Ishikawa (cell line): ENCODE results near the gene ZNF268.

Source experiments
- CEBPB ChIP-seq: IDR thresholded peaks from 2 replicates; pipeline ENCODE4 v1.6.1; 2012
- CREB1 ChIP-seq: IDR thresholded peaks from 2 replicates; pipeline ENCODE4 v1.6.1; 2012; ENCODE audit warnings: low read depth
- EGR1 ChIP-seq: IDR thresholded peaks from 2 replicates; pipeline ENCODE4 v1.6.1; 2012
- EP300 ChIP-seq: IDR thresholded peaks from 2 replicates; pipeline ENCODE4 v1.6.1; 2012; ENCODE audit warnings: borderline replicate concordance
- FOXM1 ChIP-seq: IDR thresholded peaks from 2 replicates; pipeline ENCODE4 v1.6.1; 2012; ENCODE audit warnings: low read depth, borderline replicate concordance
- NFIC ChIP-seq: IDR thresholded peaks from 2 replicates; pipeline ENCODE4 v1.6.1; 2012
- RAD21 ChIP-seq: IDR thresholded peaks from 2 replicates; pipeline ENCODE4 v1.6.1; 2012; ENCODE audit warnings: low read depth
- TAF1 ChIP-seq: IDR thresholded peaks from 2 replicates; pipeline ENCODE4 v1.6.1; 2012; ENCODE audit warnings: low read depth, mild to moderate bottlenecking
- TCF12 ChIP-seq: IDR thresholded peaks from 2 replicates; pipeline ENCODE4 v1.6.1; 2012; ENCODE audit warnings: low read depth
- TEAD4 ChIP-seq: IDR thresholded peaks from 2 replicates; pipeline ENCODE4 v1.6.1; 2012
- YY1 ChIP-seq: IDR thresholded peaks from 2 replicates; pipeline ENCODE4 v1.6.1; 2012; ENCODE audit warnings: low read depth
- ZBTB7A ChIP-seq: IDR thresholded peaks from 2 replicates; pipeline ENCODE4 v1.6.1; 2012; ENCODE audit warnings: low read depth
- TF ChIP-seq, protein P1 (sequence below): IDR thresholded peaks from 2 replicates; pipeline ENCODE4 v1.6.1; 2012; ENCODE audit warnings: low read depth, mild to moderate bottlenecking
- TF ChIP-seq, protein P2 (sequence below): IDR thresholded peaks from 2 replicates; pipeline ENCODE4 v1.6.1; 2012
- TF ChIP-seq, protein P3 (sequence below): IDR thresholded peaks from 2 replicates; pipeline ENCODE4 v1.6.1; 2012

The ZNF268 gene

GRCh38 chr12:133225527-133225926 lies 44.2 kb downstream of the ZNF268 start:
- TF ChIP-seq ZBTB7A (no peak), CREB1 (no peak), RAD21 (no peak), CEBPB (no peak)
- TF ChIP-seq, protein P1, sequence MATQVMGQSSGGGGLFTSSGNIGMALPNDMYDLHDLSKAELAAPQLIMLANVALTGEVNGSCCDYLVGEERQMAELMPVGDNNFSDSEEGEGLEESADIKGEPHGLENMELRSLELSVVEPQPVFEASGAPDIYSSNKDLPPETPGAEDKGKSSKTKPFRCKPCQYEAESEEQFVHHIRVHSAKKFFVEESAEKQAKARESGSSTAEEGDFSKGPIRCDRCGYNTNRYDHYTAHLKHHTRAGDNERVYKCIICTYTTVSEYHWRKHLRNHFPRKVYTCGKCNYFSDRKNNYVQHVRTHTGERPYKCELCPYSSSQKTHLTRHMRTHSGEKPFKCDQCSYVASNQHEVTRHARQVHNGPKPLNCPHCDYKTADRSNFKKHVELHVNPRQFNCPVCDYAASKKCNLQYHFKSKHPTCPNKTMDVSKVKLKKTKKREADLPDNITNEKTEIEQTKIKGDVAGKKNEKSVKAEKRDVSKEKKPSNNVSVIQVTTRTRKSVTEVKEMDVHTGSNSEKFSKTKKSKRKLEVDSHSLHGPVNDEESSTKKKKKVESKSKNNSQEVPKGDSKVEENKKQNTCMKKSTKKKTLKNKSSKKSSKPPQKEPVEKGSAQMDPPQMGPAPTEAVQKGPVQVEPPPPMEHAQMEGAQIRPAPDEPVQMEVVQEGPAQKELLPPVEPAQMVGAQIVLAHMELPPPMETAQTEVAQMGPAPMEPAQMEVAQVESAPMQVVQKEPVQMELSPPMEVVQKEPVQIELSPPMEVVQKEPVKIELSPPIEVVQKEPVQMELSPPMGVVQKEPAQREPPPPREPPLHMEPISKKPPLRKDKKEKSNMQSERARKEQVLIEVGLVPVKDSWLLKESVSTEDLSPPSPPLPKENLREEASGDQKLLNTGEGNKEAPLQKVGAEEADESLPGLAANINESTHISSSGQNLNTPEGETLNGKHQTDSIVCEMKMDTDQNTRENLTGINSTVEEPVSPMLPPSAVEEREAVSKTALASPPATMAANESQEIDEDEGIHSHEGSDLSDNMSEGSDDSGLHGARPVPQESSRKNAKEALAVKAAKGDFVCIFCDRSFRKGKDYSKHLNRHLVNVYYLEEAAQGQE = no peak

GRCh38 chr12:133226690-133227089 lies 45.4 kb downstream of the ZNF268 start:
- TF ChIP-seq ZBTB7A = no peak
- TF ChIP-seq TAF1 = no peak
- TF ChIP-seq EGR1 = no peak
- TF ChIP-seq, protein P2, sequence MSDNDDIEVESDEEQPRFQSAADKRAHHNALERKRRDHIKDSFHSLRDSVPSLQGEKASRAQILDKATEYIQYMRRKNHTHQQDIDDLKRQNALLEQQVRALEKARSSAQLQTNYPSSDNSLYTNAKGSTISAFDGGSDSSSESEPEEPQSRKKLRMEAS = no peak
- TF ChIP-seq FOXM1 = no peak
- TF ChIP-seq YY1 = no peak
- TF ChIP-seq RAD21 = no peak
- TF ChIP-seq, protein P3, sequence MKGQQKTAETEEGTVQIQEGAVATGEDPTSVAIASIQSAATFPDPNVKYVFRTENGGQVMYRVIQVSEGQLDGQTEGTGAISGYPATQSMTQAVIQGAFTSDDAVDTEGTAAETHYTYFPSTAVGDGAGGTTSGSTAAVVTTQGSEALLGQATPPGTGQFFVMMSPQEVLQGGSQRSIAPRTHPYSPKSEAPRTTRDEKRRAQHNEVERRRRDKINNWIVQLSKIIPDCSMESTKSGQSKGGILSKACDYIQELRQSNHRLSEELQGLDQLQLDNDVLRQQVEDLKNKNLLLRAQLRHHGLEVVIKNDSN = no peak
- TF ChIP-seq EP300 = no peak
- no peak for TF ChIP-seq CREB1
- no peak for TF ChIP-seq TCF12
- no peak for TF ChIP-seq CEBPB
- TF ChIP-seq TEAD4 = no peak
- TF ChIP-seq NFIC = no peak
- TF ChIP-seq, protein P1 = no peak

GRCh38 chr12:133227281-133227852 lies 46.1 kb downstream of the ZNF268 start:
- TF ChIP-seq TAF1 = no peak
- no peak for TF ChIP-seq CREB1
- TF ChIP-seq, protein P3 = no peak
- no peak for TF ChIP-seq EP300
- no peak for TF ChIP-seq RAD21
- no peak for TF ChIP-seq CEBPB
- no peak for TF ChIP-seq YY1
- no peak for TF ChIP-seq EGR1
- no peak for TF ChIP-seq ZBTB7A
- TF ChIP-seq, protein P2 = no peak
- TF ChIP-seq, protein P1 = no peak
- TF ChIP-seq TEAD4 = no peak
- TF ChIP-seq TCF12 = no peak
- TF ChIP-seq FOXM1 = no peak
- TF ChIP-seq NFIC = no peak

- TF ChIP-seq NFIC (no peak), FOXM1 (no peak), TEAD4 (no peak), EGR1 (no peak), EP300 (no peak), CEBPB (no peak), ZBTB7A (no peak)
- TF ChIP-seq, protein P1 = no peak
These were observed 49.7 kb downstream of the ZNF268 start for GRCh38 chr12:133231001-133231400.
